GM10248 (cell line): Measurements from ENCODE around the gene PTPRF.

ENCODE experiments used
- CTCF ChIA-PET: fragments of 300-600 bp; sonication (Branson Sonifier 250); formaldehyde crosslinking; extraction: SDS; loops from one replicate; lab custom pipeline; 2021; ENCODE audit warnings: antibody characterized with exemption; lab: Yijun Ruan, JAX
- POLR2A ChIA-PET: fragments of 350-650 bp; sonication (Branson Sonifier 250); formaldehyde crosslinking; extraction: SDS; loops from one replicate; lab custom pipeline; 2020; ENCODE audit warnings: antibody characterized with exemption; lab: Yijun Ruan, JAX
- DNase-seq: peaks from one replicate; pipeline ENCODE4 v3.0.0; 2012; ENCODE audit errors: extremely low spot score
- CTCF ChIP-seq: IDR thresholded peaks from 2 replicates; pipeline ENCODE4 v1.5.1; 2012; ENCODE audit warnings: mild to moderate bottlenecking, low read depth; ENCODE audit errors: extremely low read depth, missing control alignments, control extremely low read depth

The PTPRF gene

GRCh38 chr1:43653893-43654292 is 123.2 kb downstream of the PTPRF start:
- no peak for TF ChIP-seq CTCF

GRCh38 chr1:43655953-43656352 is 125.3 kb downstream of the PTPRF start:
- CTCF ChIA-PET = no interaction called here
- no peak for DNase-seq
- no peak for TF ChIP-seq CTCF
- POLR2A ChIA-PET = no interaction called here

More at GRCh38 chr1:43653893-43654292, 123.2 kb downstream of the PTPRF start:
- CTCF ChIA-PET = interaction anchor here (1.0 to 6.6 kb wide), 9 partner anchors 8 to 427 kb away, joined by 3 to 54 read pairs (median 3); partner anchors contain the start of gene ARTN
- DNase-seq = no peak
- POLR2A ChIA-PET = no interaction called here

GRCh38 chr1:43659212-43660166 is 128.8 kb downstream of the PTPRF start:
- no peak for DNase-seq
- ChIA-PET CTCF (interaction anchor here (0.9 to 2.5 kb wide), 5 partner anchors 7 to 276 kb away, joined by 3 to 9 read pairs (median 5); partner anchors contain the start of gene KDM4A), POLR2A (interaction anchor here (0.6 to 1.4 kb wide), 2 partner anchors 9 to 711 kb away, joined by 5 to 8 read pairs; partner anchors contain the start of gene KDM4A)
- no peak for TF ChIP-seq CTCF

- no peak for DNase-seq
- ChIA-PET POLR2A (interaction anchor here (0.6 to 0.7 kb wide), 2 partner anchors 16 to 712 kb away, joined by 3 to 5 read pairs; no protein-coding TSS in a partner anchor), CTCF (interaction anchor here (1.0 to 2.5 kb wide), 4 partner anchors 8 to 275 kb away, joined by 3 to 7 read pairs (median 4); partner anchors contain the start of gene KDM4A)
- no peak for TF ChIP-seq CTCF
Observed at GRCh38 chr1:43660355-43660754, 129.7 kb downstream of the PTPRF start.

GRCh38 chr1:43664369-43664768 is 133.7 kb downstream of the PTPRF start:
- CTCF ChIA-PET = interaction anchor here (1.2 to 3.5 kb wide), 5 partner anchors 9 to 270 kb away, joined by 3 to 18 read pairs (median 8); partner anchors contain the start of genes ARTN and KDM4A
- DNase-seq = peak; percentile 50
- POLR2A ChIA-PET = interaction anchor here (2.6 kb wide), 1 partner anchor 14 kb away, joined by 9 read pairs; the partner anchor contains the start of gene KDM4A
- TF ChIP-seq CTCF = no peak

GRCh38 chr1:43666608-43667007 is 135.9 kb downstream of the PTPRF start:
- no peak for TF ChIP-seq CTCF
- ChIA-PET POLR2A (interaction anchor here (2.4 kb wide), 1 partner anchor 16 kb away, joined by 10 read pairs; the partner anchor contains the start of gene KDM4A), CTCF (interaction anchor here (1.1 to 3.5 kb wide), 4 partner anchors 15 to 268 kb away, joined by 3 to 18 read pairs (median 4); partner anchors contain the start of genes ARTN and KDM4A)
- no peak for DNase-seq
